ENCODE results near the gene ADCY7.

ADCY7 gene

DNA sequence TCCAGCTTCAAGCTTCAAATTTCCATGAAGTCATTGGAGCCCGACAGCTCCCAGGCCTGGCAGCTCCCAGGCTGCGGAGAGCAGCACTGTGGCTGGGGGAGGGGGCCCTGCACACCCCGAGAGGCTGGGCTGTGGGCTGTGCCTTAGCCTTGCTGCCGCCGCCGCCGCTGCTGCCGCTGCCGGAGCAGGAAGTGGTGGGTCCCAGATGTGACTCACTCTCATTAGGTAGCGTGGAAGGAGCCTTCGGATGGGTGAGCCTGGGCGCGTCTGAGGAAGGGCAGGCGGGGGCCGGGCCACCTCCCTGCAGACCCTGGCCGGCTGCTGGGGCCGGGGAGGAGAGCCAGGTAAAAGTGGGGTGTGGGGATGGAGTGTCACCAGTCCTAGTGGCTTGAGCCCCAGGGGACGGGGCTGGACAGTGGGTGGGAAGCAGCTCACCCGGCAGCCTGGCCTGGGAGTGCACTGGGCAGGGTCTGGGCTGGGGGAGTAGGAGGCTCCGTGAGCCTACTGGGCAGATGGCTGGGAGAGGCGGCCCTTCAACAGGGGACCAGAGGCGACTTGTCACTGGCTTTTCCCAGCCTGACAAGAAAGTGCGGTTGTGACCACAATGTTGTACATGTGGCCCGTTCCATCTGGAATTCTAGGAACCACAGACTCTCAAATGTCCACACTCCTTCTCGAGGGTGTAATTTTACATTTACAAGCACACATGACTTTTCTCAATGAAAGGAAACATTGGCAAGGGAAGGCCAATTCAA is at the start of gene ADCY7:
ADCY7 (plus strand) TSS at position 215 of the 755 bp plus-strand sequence. CDS start 21,629 bp downstream, outside the sequence.
- H3K4me1 ChIP-seq (ENCODE audit: insufficient read depth, low read length) = peaks cover 5% of the 10 kb centered on the region; the same call in 1 of the 2 replicates
- H3K27ac ChIP-seq (ENCODE audit: low read length) = no peak within 1 kb of the TSS

DNA sequence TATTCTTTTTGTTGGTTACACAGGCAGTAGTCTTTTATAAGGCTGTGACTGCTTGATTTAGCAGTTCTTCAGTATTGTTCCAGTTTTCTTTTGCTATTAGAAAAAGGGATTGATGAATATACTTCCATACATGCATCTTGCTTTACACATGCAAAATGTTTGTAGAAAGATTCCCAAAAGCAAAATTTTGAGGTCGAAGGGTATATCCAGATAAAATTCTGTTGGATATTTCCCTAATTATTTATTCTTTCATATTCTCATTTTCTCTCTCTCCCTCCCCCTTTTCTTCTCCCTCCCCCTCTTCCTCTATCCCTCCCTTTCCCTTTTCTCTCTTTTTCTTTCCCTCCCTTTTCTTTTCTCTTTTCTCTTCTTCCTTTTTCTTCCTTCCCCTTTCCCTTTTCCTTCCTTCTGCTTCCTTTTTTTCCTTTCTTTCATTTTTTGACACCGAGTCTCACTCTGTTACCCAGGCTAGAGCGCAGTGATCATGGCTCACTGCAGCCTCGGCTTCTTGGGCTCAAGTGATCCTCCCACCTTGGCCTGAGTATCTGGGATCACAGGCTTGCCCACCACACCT is 46.9 kb upstream of the ADCY7 start:
- H3K9me3 ChIP-seq (ENCODE audit: insufficient read depth, low read depth, low read length) = no peaks in the 10 kb centered on the region
- no peak overlapping the region for H3K9ac ChIP-seq (ENCODE audit: low read depth, low read length)
- no peak overlapping the region for H3K27ac ChIP-seq (ENCODE audit: low read length)
- no peaks in the 10 kb centered on the region for H3K4me1 ChIP-seq (ENCODE audit: insufficient read depth, low read length)
- no peak overlapping the region for H3K4me3 ChIP-seq (ENCODE audit: low read length)
- H3K27me3 ChIP-seq (ENCODE audit: insufficient read depth, low read length) = no peaks in the 10 kb centered on the region
- H3K36me3 ChIP-seq (ENCODE audit: insufficient read depth, low read depth, low read length) = peaks cover 46% of the 10 kb centered on the region

More for the DNA sequence above, at the start of gene ADCY7:
- Histone ChIP-seq H3K4me3 (ENCODE audit: low read length) (no peak within 1 kb of the TSS; the same call in 1 of the 2 replicates), H3K9ac (ENCODE audit: low read depth, low read length) (no peak within 1 kb of the TSS), H3K9me3 (ENCODE audit: insufficient read depth, low read depth, low read length) (no peaks in the 10 kb centered on the region), H3K36me3 (ENCODE audit: insufficient read depth, low read depth, low read length) (no peaks in the 10 kb centered on the region), H3K27me3 (ENCODE audit: insufficient read depth, low read length) (no peaks in the 10 kb centered on the region)

DNA sequence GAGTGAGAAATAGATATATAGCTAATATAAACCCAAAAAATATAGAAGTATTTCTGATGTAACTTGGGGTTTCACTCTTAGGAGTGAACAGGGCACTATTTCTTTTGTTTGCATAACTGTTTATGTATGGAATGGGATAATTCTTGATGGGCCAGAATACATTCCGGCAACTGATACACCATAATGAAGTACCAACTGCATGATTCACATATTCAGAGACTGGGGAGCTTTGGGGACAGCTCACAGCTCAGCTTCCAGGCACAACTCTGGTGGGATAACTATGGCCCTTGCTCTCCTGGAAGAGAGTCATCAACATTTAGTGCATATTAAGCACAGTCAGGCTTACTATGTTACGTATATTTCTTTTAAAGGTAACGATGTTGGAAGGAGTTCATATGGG is 42.1 kb upstream of the ADCY7 start:
- Histone ChIP-seq H3K4me3 (ENCODE audit: low read length) (no peak overlapping the region), H3K27ac (ENCODE audit: low read length) (no peak overlapping the region), H3K9ac (ENCODE audit: low read depth, low read length) (no peak overlapping the region), H3K36me3 (ENCODE audit: insufficient read depth, low read depth, low read length) (peaks cover 40% of the 10 kb centered on the region), H3K4me1 (ENCODE audit: insufficient read depth, low read length) (no peaks in the 10 kb centered on the region), H3K27me3 (ENCODE audit: insufficient read depth, low read length) (no peaks in the 10 kb centered on the region), H3K9me3 (ENCODE audit: insufficient read depth, low read depth, low read length) (no peaks in the 10 kb centered on the region)

DNA sequence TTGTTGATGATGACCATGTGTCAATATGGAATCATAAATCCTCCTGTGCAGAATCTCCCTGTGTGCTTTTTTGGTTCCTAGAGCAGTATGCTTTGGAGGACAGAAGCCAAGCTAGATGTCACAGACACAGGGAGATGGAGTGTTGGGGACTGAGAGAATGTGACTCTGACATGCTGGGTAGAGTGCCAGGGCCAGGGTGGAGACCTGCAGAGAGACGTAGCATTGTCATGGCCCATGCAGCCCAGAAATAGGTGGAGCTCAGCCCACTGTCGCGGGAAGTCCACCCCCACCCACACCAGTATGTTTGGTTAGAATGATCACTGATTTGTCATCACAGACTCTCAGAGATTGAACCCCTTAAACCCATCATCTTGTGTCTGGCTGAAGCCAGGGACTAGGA is 39.2 kb upstream of the ADCY7 start:
- Histone ChIP-seq H3K27me3 (ENCODE audit: insufficient read depth, low read length) (no peaks in the 10 kb centered on the region), H3K4me1 (ENCODE audit: insufficient read depth, low read length) (no peaks in the 10 kb centered on the region), H3K36me3 (ENCODE audit: insufficient read depth, low read depth, low read length) (peaks cover 42% of the 10 kb centered on the region), H3K9me3 (ENCODE audit: insufficient read depth, low read depth, low read length) (no peaks in the 10 kb centered on the region), H3K4me3 (ENCODE audit: low read length) (no peak overlapping the region), H3K9ac (ENCODE audit: low read depth, low read length) (no peak overlapping the region), H3K27ac (ENCODE audit: low read length) (no peak overlapping the region)

DNA sequence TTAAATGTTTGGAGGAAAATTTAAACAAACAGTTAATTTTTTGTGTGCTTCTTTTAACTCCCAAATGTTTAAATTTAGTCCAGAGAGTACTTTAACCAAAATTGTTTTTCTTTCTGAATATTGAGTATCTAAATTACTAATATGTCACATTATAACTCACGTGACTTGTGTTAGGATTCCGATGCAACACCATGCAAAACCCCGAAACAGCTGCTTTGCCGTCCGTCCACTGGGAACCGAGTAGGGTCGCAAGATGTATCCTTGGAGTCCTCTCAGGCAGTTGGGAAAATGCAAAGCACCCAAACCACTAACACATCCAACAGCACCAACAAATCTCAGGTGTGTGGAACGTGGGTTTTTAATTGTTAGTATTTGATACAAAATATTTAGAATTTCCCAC is 38.7 kb upstream of the ADCY7 start:
- no peak overlapping the region for H3K4me3 ChIP-seq (ENCODE audit: low read length)
- H3K9ac ChIP-seq (ENCODE audit: low read depth, low read length) = no peak overlapping the region
- no peaks in the 10 kb centered on the region for H3K27me3 ChIP-seq (ENCODE audit: insufficient read depth, low read length)
- H3K27ac ChIP-seq (ENCODE audit: low read length) = no peak overlapping the region
- no peaks in the 10 kb centered on the region for H3K9me3 ChIP-seq (ENCODE audit: insufficient read depth, low read depth, low read length)
- no peaks in the 10 kb centered on the region for H3K4me1 ChIP-seq (ENCODE audit: insufficient read depth, low read length)
- H3K36me3 ChIP-seq (ENCODE audit: insufficient read depth, low read depth, low read length) = peaks cover 42% of the 10 kb centered on the region

DNA sequence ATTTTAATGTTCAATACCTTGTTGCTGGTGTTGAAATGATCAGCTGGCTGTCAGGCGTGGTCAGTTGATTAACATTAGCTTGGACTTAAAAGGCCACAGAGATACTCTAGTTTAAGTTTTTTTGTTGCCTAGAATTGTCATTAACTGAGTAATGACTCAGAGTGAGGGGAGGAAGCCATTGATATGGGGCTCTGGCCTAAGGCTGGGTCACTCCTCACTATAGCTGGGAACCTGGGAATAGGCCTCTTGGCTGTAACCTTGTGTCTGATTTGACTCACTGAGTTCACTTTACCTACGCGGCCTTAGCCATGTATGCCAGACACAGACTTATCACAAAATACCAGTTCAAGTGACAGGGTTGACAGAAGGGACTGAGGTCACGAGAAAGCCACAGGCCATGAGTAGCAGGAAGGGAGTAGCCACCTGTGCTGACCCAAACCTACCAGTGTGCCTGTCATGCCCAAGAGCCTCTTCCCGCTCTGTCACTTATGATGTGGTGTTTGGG is 37.9 kb upstream of the ADCY7 start:
- Histone ChIP-seq H3K4me1 (ENCODE audit: insufficient read depth, low read length) (no peaks in the 10 kb centered on the region), H3K27ac (ENCODE audit: low read length) (no peak overlapping the region), H3K9me3 (ENCODE audit: insufficient read depth, low read depth, low read length) (no peaks in the 10 kb centered on the region), H3K9ac (ENCODE audit: low read depth, low read length) (no peak overlapping the region), H3K27me3 (ENCODE audit: insufficient read depth, low read length) (no peaks in the 10 kb centered on the region), H3K36me3 (ENCODE audit: insufficient read depth, low read depth, low read length) (peaks cover 42% of the 10 kb centered on the region), H3K4me3 (ENCODE audit: low read length) (no peak overlapping the region)

DNA sequence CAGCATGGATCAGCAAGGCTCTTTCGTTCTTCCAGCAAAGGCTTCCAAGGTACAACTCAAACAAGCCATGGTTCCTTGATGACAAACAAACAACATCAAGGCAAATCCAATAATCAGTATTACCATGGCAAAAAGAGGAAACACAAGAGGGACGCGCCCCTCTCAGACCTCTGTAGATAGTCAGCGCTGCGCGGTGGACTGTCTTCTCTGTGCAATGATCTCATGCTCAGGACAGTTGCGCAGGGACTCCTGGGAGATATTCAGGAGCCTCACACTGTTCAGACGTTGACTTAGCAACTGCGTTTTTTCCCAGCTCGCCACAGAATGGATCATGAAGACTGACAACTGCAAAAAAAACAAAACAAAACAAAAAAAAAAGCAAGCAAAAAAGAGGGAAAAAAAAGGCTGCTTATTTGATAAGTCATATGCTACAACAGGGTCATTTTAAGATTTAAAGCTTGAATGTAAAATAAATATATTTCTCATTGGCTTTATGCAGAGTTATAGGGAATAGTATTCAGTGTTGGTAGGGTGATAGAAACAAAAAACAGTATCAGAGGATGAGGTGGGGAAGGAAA is 37.1 kb upstream of the ADCY7 start:
- H3K27me3 ChIP-seq (ENCODE audit: insufficient read depth, low read length) = no peaks in the 10 kb centered on the region
- H3K4me3 ChIP-seq (ENCODE audit: low read length) = no peak overlapping the region
- H3K4me1 ChIP-seq (ENCODE audit: insufficient read depth, low read length) = no peaks in the 10 kb centered on the region
- no peak overlapping the region for H3K9ac ChIP-seq (ENCODE audit: low read depth, low read length)
- H3K36me3 ChIP-seq (ENCODE audit: insufficient read depth, low read depth, low read length) = peaks cover 37% of the 10 kb centered on the region
- H3K27ac ChIP-seq (ENCODE audit: low read length) = no peak overlapping the region
- H3K9me3 ChIP-seq (ENCODE audit: insufficient read depth, low read depth, low read length) = no peaks in the 10 kb centered on the region

DNA sequence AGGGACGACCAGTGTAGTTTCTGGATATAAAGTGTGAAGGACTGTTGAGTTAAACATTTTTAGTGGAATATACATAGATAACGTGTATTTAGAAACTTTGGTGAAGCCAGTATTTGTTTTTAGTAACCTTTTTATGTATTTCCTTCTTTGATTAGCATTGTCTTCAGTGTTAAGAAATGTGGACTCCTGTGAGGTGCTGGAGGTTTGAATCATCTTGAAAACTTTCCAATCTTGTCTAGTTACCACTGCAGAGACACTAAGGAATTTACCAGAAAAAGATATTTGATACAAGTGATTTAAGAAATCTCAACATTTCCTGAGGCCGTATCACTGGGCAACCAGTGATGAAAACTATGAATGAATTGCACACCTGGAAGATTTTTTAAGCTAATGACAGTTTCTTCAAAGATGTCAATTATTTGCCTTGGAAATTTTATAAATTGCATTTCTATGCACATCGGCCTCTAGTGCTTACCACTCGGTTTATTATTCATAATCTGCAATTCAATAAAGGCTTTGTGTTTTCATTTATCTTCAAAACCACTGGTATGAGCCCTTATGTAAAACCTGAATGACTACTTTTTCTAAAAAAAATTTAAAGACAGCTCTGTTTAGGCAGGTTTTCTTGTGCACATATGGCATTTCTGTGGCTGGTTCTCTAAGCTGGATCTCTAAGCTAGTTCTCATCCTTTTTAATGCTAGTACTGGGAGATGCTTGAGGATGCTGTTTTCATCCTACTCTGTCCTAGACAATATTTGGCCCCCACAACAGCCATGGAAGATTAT is 31.4 kb upstream of the ADCY7 start:
- H3K27ac ChIP-seq (ENCODE audit: low read length) = no peak overlapping the region
- no peaks in the 10 kb centered on the region for H3K9me3 ChIP-seq (ENCODE audit: insufficient read depth, low read depth, low read length)
- H3K4me3 ChIP-seq (ENCODE audit: low read length) = no peak overlapping the region
- no peaks in the 10 kb centered on the region for H3K36me3 ChIP-seq (ENCODE audit: insufficient read depth, low read depth, low read length)
- H3K4me1 ChIP-seq (ENCODE audit: insufficient read depth, low read length) = peaks cover 6% of the 10 kb centered on the region; the same call in 1 of the 2 replicates
- no peaks in the 10 kb centered on the region for H3K27me3 ChIP-seq (ENCODE audit: insufficient read depth, low read length)
- no peak overlapping the region for H3K9ac ChIP-seq (ENCODE audit: low read depth, low read length)

DNA sequence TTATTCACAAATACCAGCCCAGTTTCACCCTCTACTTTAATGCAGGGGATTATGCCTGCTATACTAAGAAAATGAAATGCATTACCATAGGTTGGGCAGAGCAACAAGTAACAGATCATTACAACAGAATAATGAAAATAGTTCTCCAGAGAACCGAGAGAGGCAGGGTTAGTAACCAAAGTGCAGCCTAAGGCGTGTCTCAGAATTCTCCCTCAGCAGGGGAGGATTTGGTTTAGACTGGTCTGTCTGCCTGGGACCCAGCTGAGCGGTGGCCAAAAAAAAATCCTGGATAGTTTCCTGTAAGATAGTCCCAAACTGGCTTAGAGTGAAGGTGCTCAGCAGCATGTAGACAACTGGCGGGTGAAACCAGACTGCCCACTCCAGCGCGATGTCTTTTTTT is 30.8 kb upstream of the ADCY7 start:
- no peak overlapping the region for H3K4me3 ChIP-seq (ENCODE audit: low read length)
- H3K9ac ChIP-seq (ENCODE audit: low read depth, low read length) = no peak overlapping the region
- H3K27ac ChIP-seq (ENCODE audit: low read length) = no peak overlapping the region
- no peaks in the 10 kb centered on the region for H3K9me3 ChIP-seq (ENCODE audit: insufficient read depth, low read depth, low read length)
- H3K27me3 ChIP-seq (ENCODE audit: insufficient read depth, low read length) = no peaks in the 10 kb centered on the region
- H3K36me3 ChIP-seq (ENCODE audit: insufficient read depth, low read depth, low read length) = no peaks in the 10 kb centered on the region
- H3K4me1 ChIP-seq (ENCODE audit: insufficient read depth, low read length) = peaks cover 6% of the 10 kb centered on the region; the same call in 1 of the 2 replicates

DNA sequence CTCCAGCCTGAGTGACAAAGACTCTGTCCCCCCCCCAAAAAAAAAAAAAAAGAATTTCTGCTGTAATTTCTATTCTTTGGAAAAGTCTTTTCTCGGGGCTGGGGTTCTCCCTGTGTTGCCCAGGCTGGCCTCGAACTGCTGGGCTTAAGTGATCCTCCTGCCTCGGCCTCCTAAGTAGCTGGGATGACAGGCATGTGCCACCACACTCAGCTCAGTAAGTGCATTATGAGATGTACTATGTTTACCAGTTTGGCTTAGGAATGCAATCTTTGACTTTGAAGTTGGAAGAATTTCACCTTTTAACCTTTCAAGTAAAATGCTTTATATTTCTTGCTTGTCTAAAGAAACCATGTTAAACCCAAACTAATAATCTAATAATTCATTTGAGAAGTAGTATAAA is 28.0 kb upstream of the ADCY7 start:
- Histone ChIP-seq H3K27ac (ENCODE audit: low read length) (no peak overlapping the region), H3K9ac (ENCODE audit: low read depth, low read length) (no peak overlapping the region), H3K27me3 (ENCODE audit: insufficient read depth, low read length) (no peaks in the 10 kb centered on the region), H3K9me3 (ENCODE audit: insufficient read depth, low read depth, low read length) (no peaks in the 10 kb centered on the region), H3K4me1 (ENCODE audit: insufficient read depth, low read length) (peaks cover 6% of the 10 kb centered on the region; the same call in 1 of the 2 replicates), H3K4me3 (ENCODE audit: low read length) (no peak overlapping the region), H3K36me3 (ENCODE audit: insufficient read depth, low read depth, low read length) (no peaks in the 10 kb centered on the region)

DNA sequence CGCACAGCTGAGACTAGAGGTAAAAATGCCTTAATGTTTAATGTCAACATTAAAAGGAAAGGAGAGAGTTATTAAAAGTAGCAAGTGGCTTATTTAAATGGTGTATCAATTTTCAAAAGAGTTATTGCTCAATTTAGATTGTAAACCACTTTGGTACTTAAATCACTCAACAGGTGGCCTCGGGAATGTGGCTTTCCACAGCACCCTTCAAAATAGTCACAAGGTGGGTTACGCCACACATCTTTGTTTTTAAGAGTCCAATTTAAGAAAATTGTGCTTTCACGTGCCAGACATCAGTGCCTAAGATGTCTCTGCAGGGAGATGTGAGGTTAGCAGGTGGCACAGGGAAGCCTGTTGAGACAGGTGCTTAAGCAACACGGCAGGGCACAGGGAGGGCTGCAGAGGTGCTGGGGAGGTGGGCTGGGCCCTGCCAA is 27.5 kb upstream of the ADCY7 start:
- Histone ChIP-seq H3K4me3 (ENCODE audit: low read length) (no peak overlapping the region), H3K27ac (ENCODE audit: low read length) (no peak overlapping the region), H3K9ac (ENCODE audit: low read depth, low read length) (no peak overlapping the region), H3K4me1 (ENCODE audit: insufficient read depth, low read length) (peaks cover 6% of the 10 kb centered on the region; the same call in 1 of the 2 replicates), H3K9me3 (ENCODE audit: insufficient read depth, low read depth, low read length) (no peaks in the 10 kb centered on the region), H3K36me3 (ENCODE audit: insufficient read depth, low read depth, low read length) (no peaks in the 10 kb centered on the region), H3K27me3 (ENCODE audit: insufficient read depth, low read length) (peaks cover 3% of the 10 kb centered on the region; the same call in 1 of the 2 replicates)

Data from iPS-20b (cell line).